Activated CD4-positive, alpha-beta T cell treated with anti-CD3 and anti-CD28 coated beads for 1 hour (primary cell): ENCODE results near the gene AP1S1.
"Not testable (repeated sequence)": the region's sequence is repeated elsewhere in the genome, so short reads cannot be mapped to it uniquely, and the experiment has no call there.

Experiments used
- DNase-seq: peaks from one replicate; pipeline ENCODE4 v3.0.0-alpha.2; 2020

Gene AP1S1

GRCh38 chr7:101153969-101154692, at the start of gene AP1S1:
Gene AP1S1 (plus strand): TSS chr7:101154476. CDS start chr7:101154515, 39 bp downstream.
- DNase-seq, result peak; percentile 84

DNA sequence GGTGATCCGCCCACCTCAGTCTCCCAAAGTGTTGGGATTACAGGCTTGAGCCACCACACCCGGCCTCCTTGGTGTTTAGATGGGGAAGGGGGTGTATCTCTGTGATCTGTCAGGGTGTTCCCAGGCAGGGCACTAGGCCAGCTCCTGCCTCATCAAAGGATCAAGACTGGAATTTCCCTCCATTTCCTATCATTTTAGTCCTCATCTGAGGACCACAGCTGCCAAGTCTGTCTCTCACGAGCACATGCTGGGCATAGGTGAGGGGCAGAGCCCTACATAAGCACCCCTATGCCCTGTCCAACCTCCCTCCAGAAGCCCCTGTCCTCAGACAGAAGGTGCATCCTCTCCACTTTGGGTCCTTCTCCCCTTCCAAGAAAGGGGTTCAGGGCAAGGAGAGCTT, 49.5 kb upstream of the AP1S1 start:
- no peak for DNase-seq

GRCh38 chr7:101105248-101105647, 49.0 kb upstream of the AP1S1 start:
- DNase-seq, result not testable (repeated sequence)

- DNase-seq, result no peak
These were observed 47.9 kb upstream of the AP1S1 start for GRCh38 chr7:101106386-101106785.

- DNase-seq, result no peak
These were observed 45.9 kb upstream of the AP1S1 start for GRCh38 chr7:101108330-101108857.

GRCh38 chr7:101108961-101109360, 45.3 kb upstream of the AP1S1 start:
- DNase-seq, result no peak

DNA sequence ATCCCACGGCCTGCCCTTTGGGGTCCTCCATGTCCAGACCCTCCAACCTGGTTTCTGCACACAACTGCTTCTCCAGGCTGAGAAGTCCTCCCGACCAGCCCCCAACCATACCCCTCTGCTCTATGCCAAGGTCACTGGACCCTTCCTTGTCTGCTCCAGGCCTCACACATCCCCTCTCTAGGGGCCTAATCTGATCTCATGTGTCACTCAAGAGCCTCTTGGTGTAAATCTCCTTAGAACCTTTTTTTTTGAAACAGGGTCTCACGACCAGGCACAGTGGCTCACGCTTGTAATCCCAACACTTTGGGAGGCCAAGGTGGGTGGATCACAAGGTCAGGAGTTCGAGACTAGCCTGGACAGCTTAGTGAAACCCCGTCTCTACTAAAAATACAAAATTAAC, 44.9 kb upstream of the AP1S1 start:
- DNase-seq, result no peak

- no peak for DNase-seq
These were observed 43.0 kb upstream of the AP1S1 start for GRCh38 chr7:101111261-101111660.

DNA sequence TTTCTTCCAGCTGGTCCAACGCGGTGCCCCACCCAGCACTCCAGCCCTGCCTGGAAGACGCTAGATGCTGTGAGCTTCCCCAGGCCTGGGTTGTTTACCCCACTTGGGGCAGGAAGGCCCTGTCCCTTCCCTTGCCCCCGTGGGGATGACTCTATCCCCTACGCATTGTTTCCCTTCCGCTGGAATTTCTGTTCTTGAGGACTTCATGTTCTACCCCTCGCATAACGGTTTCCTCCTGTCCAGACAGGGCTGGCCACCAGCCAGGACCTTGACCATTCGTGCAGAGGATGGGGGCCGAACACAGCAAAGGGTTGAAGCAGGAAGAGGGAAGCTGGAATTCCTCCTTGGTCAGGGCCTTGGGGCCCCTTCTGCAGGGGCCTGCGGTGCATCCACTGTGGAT, 42.0 kb upstream of the AP1S1 start:
- no peak for DNase-seq

GRCh38 chr7:101113140-101113539, 41.1 kb upstream of the AP1S1 start:
- not testable (repeated sequence) for DNase-seq

- DNase-seq, result no peak
These were observed 40.4 kb upstream of the AP1S1 start for GRCh38 chr7:101113836-101114235.

DNA sequence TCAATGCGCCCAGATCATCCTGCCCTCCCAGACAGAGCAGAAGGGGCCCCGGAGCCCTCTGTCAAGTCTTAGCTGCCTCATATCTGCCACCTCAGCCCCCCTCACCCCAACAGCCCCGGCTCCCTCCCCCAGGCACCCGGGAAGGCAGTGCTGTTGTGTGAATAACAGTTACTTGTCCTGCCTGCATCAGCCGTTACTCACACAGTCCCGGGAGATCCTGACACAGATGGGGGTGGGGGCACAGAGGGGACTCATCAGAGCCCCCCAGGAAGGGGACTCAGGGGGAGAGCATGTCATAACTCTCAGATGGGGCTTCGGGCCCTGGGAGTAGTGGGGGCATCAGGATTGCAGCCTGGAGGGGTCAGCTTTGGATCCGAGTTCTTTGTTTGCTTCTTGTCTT, 39.8 kb upstream of the AP1S1 start:
- no peak for DNase-seq

GRCh38 chr7:101115215-101115614, 39.1 kb upstream of the AP1S1 start:
- no peak for DNase-seq

DNA sequence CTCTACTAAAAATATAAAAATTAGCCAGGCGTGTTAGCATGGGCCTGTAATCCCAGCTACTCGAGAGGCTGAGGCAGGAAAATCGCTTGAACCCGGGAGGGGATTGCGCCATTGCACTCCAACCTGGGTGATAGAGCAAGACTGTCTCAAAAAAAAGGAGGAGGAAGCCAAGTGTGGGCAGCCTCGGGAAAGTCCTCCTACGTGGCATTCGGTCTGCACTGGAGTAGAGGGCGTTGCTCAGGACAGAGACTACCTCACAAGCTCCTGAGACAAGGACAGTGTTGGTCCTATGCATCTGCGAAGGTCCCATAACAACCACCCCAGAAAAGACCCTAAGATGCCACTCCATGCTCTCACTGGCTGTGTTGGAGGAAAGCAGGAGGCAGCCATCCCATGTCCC, 37.4 kb upstream of the AP1S1 start:
- DNase-seq, result no peak

- DNase-seq, result no peak
These were observed 35.4 kb upstream of the AP1S1 start for GRCh38 chr7:101118856-101119255.

GRCh38 chr7:101119876-101120275, 34.4 kb upstream of the AP1S1 start:
- no peak for DNase-seq

GRCh38 chr7:101120315-101120714, 34.0 kb upstream of the AP1S1 start:
- DNase-seq, result no peak

DNA sequence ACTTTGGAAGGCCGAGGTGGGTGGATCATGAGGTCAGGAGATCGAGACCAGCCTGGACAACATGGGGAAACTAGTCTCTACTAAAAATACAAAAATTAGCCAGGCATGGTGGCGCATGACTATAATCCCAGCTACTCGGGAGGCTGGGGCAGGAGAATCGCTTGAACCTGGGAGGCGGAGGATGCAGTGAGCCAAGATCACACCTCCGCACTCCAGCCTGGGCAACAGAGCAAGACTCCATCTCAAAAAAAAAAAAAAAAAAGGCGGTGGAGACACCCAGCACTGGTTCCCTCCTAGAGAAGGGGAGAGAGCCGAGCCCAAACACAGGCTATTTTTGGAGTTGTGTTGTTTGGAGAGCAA, 32.7 kb upstream of the AP1S1 start:
- not testable (repeated sequence) for DNase-seq

- DNase-seq, result no peak
These were observed 32.0 kb upstream of the AP1S1 start for GRCh38 chr7:101121991-101122932.

DNA sequence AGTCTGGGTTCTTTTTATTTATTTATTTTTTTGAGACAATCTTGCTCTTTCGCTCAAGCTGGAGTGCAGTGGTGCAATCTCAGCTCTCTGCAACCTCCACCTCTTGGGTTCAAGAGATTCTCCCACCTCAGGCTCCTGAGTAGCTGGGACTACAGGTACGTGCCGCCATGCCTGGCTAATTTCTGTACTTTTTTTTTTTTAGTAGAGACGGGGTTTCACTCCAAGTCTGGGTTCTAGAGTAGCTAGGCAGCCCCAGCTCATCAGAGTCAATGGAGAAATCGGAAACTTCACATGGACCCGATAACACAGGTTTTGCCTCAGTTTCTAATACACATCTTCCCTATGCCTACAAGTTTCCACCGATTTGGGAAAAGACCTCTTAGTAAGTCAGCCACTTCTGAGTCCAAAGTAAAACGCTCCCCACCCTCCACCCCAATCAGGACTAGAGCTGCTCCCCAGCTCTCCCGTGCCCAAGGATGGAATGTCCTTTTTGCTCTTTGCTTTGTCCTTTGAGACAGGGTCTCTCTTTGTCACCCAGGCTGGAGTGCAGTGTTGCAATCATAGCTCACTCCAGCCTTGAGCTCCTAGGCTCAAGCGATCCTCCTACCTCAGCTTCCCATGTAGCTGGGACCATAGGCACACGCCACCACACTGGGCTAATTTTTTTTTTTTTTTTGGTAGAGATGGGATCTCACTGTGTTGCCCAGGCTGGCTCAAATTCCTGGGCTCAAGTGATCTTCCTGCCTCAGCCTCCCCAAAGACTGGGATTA, 31.2 kb upstream of the AP1S1 start:
- DNase-seq, result no peak

DNA sequence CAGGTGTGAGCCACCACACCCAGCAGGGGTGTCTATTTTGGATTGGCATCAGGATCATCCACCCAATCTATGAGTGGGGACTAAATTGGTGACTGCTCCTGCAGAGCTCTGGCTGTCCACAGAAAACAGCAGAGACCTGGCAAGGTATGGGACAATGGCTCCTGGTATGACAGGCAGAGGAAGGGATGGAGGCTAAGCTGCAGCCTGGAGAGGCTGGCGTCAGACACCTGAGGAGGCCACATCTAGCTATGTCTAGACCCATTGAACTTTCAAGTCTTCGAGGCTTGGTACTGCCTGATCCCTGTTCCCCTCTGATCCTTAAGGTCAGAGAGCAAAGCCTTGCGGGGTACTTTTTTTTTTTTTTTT, 30.6 kb upstream of the AP1S1 start:
- DNase-seq, result no peak

DNA sequence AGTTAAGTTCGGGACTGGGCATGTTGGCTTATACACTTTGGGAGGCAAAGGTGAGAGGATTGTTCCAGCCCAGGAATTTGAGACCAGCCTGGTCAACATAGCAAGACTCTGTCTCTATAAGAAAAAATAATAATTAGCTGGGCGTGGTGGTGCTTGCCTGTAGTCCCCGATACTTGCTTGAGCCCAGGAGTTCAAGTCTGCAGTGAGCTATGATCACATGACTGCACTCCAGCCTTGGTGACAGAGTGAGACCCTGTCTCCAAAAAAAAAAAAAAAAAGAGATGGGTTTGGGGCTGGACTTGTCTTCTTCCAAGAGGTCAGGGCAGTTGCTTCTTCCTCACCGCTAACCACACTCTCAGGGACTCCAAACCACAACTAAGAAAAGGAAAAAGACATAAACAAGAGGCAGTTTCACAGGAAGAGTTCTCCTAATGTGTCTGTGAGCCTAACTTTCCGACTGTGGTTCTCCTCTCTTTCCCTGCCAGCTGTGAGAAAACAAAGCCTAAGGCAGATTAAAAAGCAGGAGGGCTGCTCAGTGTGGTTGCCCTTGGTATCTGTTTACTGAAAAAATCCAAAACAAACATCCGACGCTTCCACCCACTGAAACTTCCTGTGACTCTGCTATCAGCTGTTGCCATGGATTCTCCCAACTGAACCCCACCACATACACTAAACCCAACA, 29.8 kb upstream of the AP1S1 start:
- DNase-seq, result no peak
